ENCODE data around the gene OR10H3.

DNA sequence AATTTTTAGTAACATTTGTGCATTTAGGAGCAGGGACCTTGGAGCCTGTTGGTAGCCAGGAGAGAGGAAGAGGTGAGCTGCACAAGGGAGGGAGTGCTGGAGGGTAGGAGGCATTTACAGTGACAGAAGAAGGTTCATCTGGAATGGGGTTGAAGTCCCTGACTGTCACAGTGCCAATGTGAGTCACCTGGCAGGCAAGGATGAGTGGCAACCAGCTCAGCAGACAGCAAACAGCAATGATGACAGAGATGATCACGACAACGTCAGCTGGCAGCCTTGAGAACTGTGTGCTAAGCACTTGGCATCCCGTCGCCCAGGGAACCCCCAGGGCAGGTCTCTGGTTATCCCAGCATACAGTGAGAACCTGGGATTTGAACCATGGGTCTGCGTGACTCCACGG is 52.3 kb downstream of the OR10H3 start:
- TF ChIP-seq POLR2A (IDR thresholded peaks at IDR 0.05; ENCODE audit: low read depth, low read length) (no peak), TAF1 (IDR thresholded peaks at IDR 0.05; ENCODE audit: borderline replicate concordance, low read depth, low read length) (no peak)

All from GM12892 (cell line).